HEK293 (cell line): ENCODE data around the gene TNKS2.

ENCODE experiments used
- CTCF ChIA-PET: fragments of 350-600 bp; formaldehyde crosslinking; extraction: SDS; loops from one replicate; lab custom pipeline; 2021; ENCODE audit warnings: antibody characterized with exemption; lab: Yijun Ruan, JAX
- POLR2A ChIA-PET: fragments of 300-600 bp; formaldehyde crosslinking; extraction: SDS; loops from one replicate; lab custom pipeline; 2020; ENCODE audit warnings: antibody characterized with exemption, inconsistent platforms; lab: Yijun Ruan, JAX
- H3K27ac ChIP-seq: fragments of 200-500 bp; sonication (Bioruptor generic); 2 replicates; pipeline ENCODE4 v1.5.1; 2014; ENCODE audit warnings: low read depth, low read length, control low read depth, inconsistent platforms; ENCODE audit errors: extremely low read depth
- H3K36me3 ChIP-seq, 2 experiments: fragments of 200-500 bp in 1 of 2; sonication (Bioruptor generic) in 1 of 2; 1 replicate in 1 of 2; 2 replicates in 1 of 2; pipeline ENCODE4 v1.5.1; 2014 to 2017; ENCODE audit warnings: inconsistent platforms in 2 of 2, low read length in 2 of 2; ENCODE audit not compliant: control insufficient read depth in 2 of 2, insufficient read depth in 1 of 2
- H3K4me1 ChIP-seq: fragments of 200-500 bp; sonication (Bioruptor generic); 2 replicates; pipeline ENCODE4 v1.5.1; 2014; ENCODE audit warnings: mild to moderate bottlenecking, low read length, inconsistent platforms; ENCODE audit not compliant: control insufficient read depth, insufficient read depth
- H3K4me3 ChIP-seq: 2 replicates; pipeline ENCODE4 v1.5.1; 2011; ENCODE audit warnings: low read depth, mild to moderate bottlenecking, control low read depth, low read length, moderate library complexity
- H3K9me3 ChIP-seq: fragments of 200-500 bp; sonication (Bioruptor generic); 2 replicates; pipeline ENCODE4 v1.5.1; 2014; ENCODE audit warnings: low read depth, low read length, inconsistent platforms; ENCODE audit not compliant: control insufficient read depth, insufficient read depth
- ELK4 ChIP-seq: IDR thresholded peaks from 2 replicates; pipeline ENCODE4 v1.6.1; 2011; ENCODE audit warnings: mild to moderate bottlenecking, low read depth, low read length, borderline replicate concordance
- SCRT2 ChIP-seq: fragments of 450-650 bp; formaldehyde crosslinking; IDR thresholded peaks from 2 replicates; pipeline ENCODE4 v1.5.1; 2016; ENCODE audit warnings: missing biosample characterization, missing genetic modification characterization
- WT1 ChIP-seq: fragments of 450-650 bp; formaldehyde crosslinking; IDR thresholded peaks from 2 replicates; pipeline ENCODE4 v1.5.1; 2016; ENCODE audit warnings: missing biosample characterization, missing genetic modification characterization
- ZIC2 ChIP-seq: fragments of 450-650 bp; formaldehyde crosslinking; IDR thresholded peaks from 2 replicates; pipeline ENCODE4 v1.5.1; 2016; ENCODE audit warnings: missing biosample characterization, missing genetic modification characterization
- ZNF121 ChIP-seq: fragments of 450-650 bp; formaldehyde crosslinking; IDR thresholded peaks from 2 replicates; pipeline ENCODE4 v1.5.1; 2016; ENCODE audit warnings: missing biosample characterization, missing genetic modification characterization
- ZNF184 ChIP-seq: fragments of 450-650 bp; IDR thresholded peaks from 2 replicates; pipeline ENCODE4 v1.5.1; 2018; ENCODE audit warnings: missing biosample characterization, mild to moderate bottlenecking, missing genetic modification characterization
- ZNF391 ChIP-seq: fragments of 450-650 bp; formaldehyde crosslinking; IDR thresholded peaks from 2 replicates; pipeline ENCODE4 v1.5.1; 2016; ENCODE audit warnings: low read depth, missing biosample characterization, missing genetic modification characterization, borderline replicate concordance
- ZNF404 ChIP-seq: fragments of 450-650 bp; formaldehyde crosslinking; IDR thresholded peaks from 2 replicates; pipeline ENCODE4 v1.5.1; 2017; ENCODE audit warnings: missing biosample characterization, missing genetic modification characterization
- ZNF416 ChIP-seq: fragments of 450-650 bp; formaldehyde crosslinking; IDR thresholded peaks from 2 replicates; pipeline ENCODE4 v1.5.1; 2016; ENCODE audit warnings: missing biosample characterization, missing genetic modification characterization
- ZNF423 ChIP-seq: fragments of 450-650 bp; formaldehyde crosslinking; IDR thresholded peaks from 2 replicates; pipeline ENCODE4 v1.5.1; 2016; ENCODE audit warnings: missing biosample characterization, missing genetic modification characterization
- ZNF426 ChIP-seq: fragments of 450-650 bp; formaldehyde crosslinking; IDR thresholded peaks from 2 replicates; pipeline ENCODE4 v1.5.1; 2017; ENCODE audit warnings: missing biosample characterization, missing genetic modification characterization, mild to moderate bottlenecking, inconsistent platforms, moderate library complexity
- ZNF518A ChIP-seq: fragments of 450-650 bp; formaldehyde crosslinking; conservative IDR thresholded peaks from 2 replicates; pipeline ENCODE4 v1.5.1; 2016; ENCODE audit warnings: low read depth, missing biosample characterization, missing genetic modification characterization
- ZNF596 ChIP-seq: fragments of 450-650 bp; IDR thresholded peaks from 2 replicates; pipeline ENCODE4 v1.5.0; 2018; ENCODE audit warnings: missing biosample characterization, mild to moderate bottlenecking, missing genetic modification characterization, moderate library complexity
- ZNF623 ChIP-seq: fragments of 450-650 bp; formaldehyde crosslinking; IDR thresholded peaks from 2 replicates; pipeline ENCODE4 v1.5.1; 2016; ENCODE audit warnings: missing biosample characterization, missing genetic modification characterization
- ZNF692 ChIP-seq: fragments of 450-650 bp; formaldehyde crosslinking; IDR thresholded peaks from 2 replicates; pipeline ENCODE4 v1.5.1; 2016; ENCODE audit warnings: missing biosample characterization, missing genetic modification characterization
- ZNF792 ChIP-seq: fragments of 450-650 bp; formaldehyde crosslinking; IDR thresholded peaks from 2 replicates; pipeline ENCODE4 v1.5.1; 2016; ENCODE audit warnings: missing biosample characterization, missing genetic modification characterization
- ZNF837 ChIP-seq: fragments of 450-650 bp; formaldehyde crosslinking; IDR thresholded peaks from 2 replicates; pipeline ENCODE4 v1.5.1; 2016; ENCODE audit warnings: missing biosample characterization, missing genetic modification characterization

Gene TNKS2

DNA sequence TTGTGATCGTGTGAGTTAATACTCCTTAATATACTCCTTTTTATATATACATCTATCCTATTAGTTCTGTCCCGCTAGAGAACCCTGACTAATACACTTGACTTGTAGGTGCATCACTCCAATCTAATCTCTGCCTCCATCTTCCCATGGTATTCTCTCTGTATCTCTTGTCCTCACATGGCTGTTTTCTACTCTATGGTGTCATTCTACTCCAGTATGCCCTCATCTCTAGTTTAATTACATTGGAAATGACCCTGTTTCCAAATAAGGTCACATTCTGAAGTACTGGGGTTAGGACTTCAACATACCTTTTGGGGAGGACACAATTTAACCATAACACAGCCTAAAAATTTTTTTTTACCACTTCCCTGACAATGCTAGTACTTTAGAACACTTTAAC, 25.8 kb upstream of the TNKS2 start:
- TF ChIP-seq ZNF391 (tag by site-specific recombination) (no peak), ZNF837 (no peak), ZNF416 (tag by site-specific recombination) (no peak), ZNF792 (tag by site-specific recombination) (no peak), ZIC2 (tag by site-specific recombination) (no peak), ELK4 (no peak), ZNF596 (no peak), ZNF423 (tag by site-specific recombination) (no peak), ZNF518A (tag by site-specific recombination) (no peak), ZNF692 (tag by site-specific recombination) (no peak), ZNF426 (tag by site-specific recombination) (no peak), ZNF404 (tag by site-specific recombination) (no peak), SCRT2 (no peak), WT1 (tag by site-specific recombination) (no peak), ZNF623 (tag by site-specific recombination) (no peak)
- ChIA-PET POLR2A (no interaction called here), CTCF (interaction anchor here (0.7 to 1.1 kb wide), 2 partner anchors 140 to 665 kb away, joined by 3 to 4 read pairs; no protein-coding TSS in a partner anchor)

GRCh38 chr10:91772869-91773268, 25.4 kb upstream of the TNKS2 start:
- POLR2A ChIA-PET = no interaction called here
- no peaks in the 10 kb centered on the region for H3K9me3 ChIP-seq
- no peaks in the 10 kb centered on the region for H3K36me3 ChIP-seq
- H3K27ac ChIP-seq = no peak overlapping the region
- no peaks in the 10 kb centered on the region for H3K4me1 ChIP-seq
- CTCF ChIA-PET = interaction anchor here (0.7 to 1.1 kb wide), 2 partner anchors 139 to 665 kb away, joined by 3 to 4 read pairs; no protein-coding TSS in a partner anchor
- H3K4me3 ChIP-seq = no peak overlapping the region
- TF ChIP-seq ZNF121 (tag by site-specific recombination) (peak; percentile 71), ZNF184 (no peak)

More for the DNA sequence above, 25.8 kb upstream of the TNKS2 start:
- H3K36me3 ChIP-seq = no peaks in the 10 kb centered on the region
- H3K27ac ChIP-seq = no peak overlapping the region
- no peak overlapping the region for H3K4me3 ChIP-seq
- no peaks in the 10 kb centered on the region for H3K9me3 ChIP-seq
- no peaks in the 10 kb centered on the region for H3K4me1 ChIP-seq
